ENCODE data around the gene MKNK2. TPM values are rescaled to one million over a fixed set of nuclear protein-coding genes. Genes with fewer than 3 reads are reported as not detected.

The MKNK2 gene
- total and polyA plus RNA-seq, 2 of the 13 experiments (the other 11 are each of a cell fraction or from before 2014, with no cell fraction given): 44.9 to 112 TPM

DNA sequence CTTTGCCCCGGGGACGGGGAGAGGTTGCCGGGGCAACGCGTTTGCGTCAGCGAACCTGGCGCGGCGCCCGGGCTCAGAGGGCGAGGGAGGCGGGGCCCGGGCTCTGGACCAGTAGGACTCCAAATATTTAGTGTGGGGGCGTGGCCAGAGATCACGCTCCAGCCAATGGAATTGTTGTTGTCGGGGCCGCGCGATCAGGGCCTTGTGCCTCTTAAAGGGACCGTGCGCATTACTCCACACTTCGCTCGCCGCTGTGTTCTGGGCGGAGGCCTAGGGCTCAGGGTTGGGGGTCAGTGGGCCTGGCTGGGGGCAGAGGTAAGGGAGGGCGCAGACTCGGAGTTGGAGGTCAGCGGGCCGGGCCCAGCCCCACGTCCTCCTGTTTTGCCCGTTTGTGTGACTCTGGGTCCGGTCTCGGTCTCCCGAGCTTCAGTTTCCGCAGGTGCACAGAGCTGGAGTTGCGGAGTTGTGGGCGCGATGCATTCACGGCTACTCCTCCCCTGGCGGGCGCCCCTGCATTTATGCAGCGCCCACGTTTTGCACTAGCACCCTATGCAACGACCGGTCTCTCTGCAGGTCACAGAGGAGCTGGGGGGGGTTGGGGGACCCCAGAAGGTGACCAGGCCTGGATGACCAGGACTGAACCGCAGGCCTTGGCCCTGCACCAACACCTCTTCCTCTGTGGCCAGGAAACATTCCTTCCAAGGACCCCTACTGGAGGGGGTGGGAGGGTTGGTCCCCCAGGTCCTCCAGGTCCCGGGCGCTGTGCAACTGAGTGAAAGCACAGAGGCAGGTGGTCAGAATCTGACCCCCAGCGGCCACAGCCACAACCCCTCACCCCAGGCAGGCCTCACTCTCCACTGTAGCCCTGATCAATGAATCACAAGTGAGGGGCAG lies 10.7 kb upstream of the MKNK2 start (continued):
- TF ChIP-seq, protein P1, sequence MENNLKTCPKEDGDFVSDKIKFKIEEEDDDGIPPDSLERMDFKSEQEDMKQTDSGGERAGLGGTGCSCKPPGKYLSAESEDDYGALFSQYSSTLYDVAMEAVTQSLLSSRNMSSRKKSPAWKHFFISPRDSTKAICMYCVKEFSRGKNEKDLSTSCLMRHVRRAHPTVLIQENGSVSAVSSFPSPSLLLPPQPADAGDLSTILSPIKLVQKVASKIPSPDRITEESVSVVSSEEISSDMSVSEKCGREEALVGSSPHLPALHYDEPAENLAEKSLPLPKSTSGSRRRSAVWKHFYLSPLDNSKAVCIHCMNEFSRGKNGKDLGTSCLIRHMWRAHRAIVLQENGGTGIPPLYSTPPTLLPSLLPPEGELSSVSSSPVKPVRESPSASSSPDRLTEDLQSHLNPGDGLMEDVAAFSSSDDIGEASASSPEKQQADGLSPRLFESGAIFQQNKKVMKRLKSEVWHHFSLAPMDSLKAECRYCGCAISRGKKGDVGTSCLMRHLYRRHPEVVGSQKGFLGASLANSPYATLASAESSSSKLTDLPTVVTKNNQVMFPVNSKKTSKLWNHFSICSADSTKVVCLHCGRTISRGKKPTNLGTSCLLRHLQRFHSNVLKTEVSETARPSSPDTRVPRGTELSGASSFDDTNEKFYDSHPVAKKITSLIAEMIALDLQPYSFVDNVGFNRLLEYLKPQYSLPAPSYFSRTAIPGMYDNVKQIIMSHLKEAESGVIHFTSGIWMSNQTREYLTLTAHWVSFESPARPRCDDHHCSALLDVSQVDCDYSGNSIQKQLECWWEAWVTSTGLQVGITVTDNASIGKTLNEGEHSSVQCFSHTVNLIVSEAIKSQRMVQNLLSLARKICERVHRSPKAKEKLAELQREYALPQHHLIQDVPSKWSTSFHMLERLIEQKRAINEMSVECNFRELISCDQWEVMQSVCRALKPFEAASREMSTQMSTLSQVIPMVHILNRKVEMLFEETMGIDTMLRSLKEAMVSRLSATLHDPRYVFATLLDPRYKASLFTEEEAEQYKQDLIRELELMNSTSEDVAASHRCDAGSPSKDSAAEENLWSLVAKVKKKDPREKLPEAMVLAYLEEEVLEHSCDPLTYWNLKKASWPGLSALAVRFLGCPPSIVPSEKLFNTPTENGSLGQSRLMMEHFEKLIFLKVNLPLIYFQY (CRISPR knock-in tag; IDR thresholded peaks at IDR 0.05; ENCODE audit: borderline replicate concordance): no peak
- TF ChIP-seq STAT5B (CRISPR knock-in tag; IDR thresholded peaks at IDR 0.05): 0 out of 2 replicates have a peak, but pooled peaks have one; percentile 47
- TF ChIP-seq ZNF33A (CRISPR knock-in tag; IDR thresholded peaks at IDR 0.05; ENCODE audit: borderline replicate concordance): no peak
- TF ChIP-seq, protein P2, sequence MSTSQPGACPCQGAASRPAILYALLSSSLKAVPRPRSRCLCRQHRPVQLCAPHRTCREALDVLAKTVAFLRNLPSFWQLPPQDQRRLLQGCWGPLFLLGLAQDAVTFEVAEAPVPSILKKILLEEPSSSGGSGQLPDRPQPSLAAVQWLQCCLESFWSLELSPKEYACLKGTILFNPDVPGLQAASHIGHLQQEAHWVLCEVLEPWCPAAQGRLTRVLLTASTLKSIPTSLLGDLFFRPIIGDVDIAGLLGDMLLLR (CRISPR knock-in tag; IDR thresholded peaks at IDR 0.05): peak; percentile 60
- no peak for TF ChIP-seq JUNB (CRISPR knock-in tag; IDR thresholded peaks at IDR 0.05; ENCODE audit: borderline replicate concordance)
- TF ChIP-seq YEATS2 (CRISPR knock-in tag; IDR thresholded peaks at IDR 0.05; ENCODE audit: borderline replicate concordance): peak; percentile 32; the same call in 1 of the 2 replicates
- TF ChIP-seq, protein P3, sequence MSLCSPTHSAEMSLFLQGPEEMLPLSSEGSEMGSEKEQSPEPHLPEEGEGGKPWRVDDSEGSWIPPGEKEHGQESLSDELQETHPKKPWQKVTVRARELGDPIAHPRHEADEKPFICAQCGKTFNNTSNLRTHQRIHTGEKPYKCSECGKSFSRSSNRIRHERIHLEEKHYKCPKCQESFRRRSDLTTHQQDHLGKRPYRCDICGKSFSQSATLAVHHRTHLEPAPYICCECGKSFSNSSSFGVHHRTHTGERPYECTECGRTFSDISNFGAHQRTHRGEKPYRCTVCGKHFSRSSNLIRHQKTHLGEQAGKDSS (CRISPR knock-in tag; IDR thresholded peaks at IDR 0.05; ENCODE audit: borderline replicate concordance, low read depth): no peak; the same call in none of the 2 replicates
- TF ChIP-seq PCBP2 (optimal IDR thresholded peaks at IDR 0.05; ENCODE audit: low read depth, low read length, poor library complexity, severe bottlenecking): no peak
- TF ChIP-seq, protein P4, sequence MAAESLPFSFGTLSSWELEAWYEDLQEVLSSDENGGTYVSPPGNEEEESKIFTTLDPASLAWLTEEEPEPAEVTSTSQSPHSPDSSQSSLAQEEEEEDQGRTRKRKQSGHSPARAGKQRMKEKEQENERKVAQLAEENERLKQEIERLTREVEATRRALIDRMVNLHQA (CRISPR knock-in tag; IDR thresholded peaks at IDR 0.05): no peak
- TF ChIP-seq, protein P5, sequence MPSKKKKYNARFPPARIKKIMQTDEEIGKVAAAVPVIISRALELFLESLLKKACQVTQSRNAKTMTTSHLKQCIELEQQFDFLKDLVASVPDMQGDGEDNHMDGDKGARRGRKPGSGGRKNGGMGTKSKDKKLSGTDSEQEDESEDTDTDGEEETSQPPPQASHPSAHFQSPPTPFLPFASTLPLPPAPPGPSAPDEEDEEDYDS (CRISPR knock-in tag; IDR thresholded peaks at IDR 0.05): peak; percentile 94
- TF ChIP-seq IRX3 (CRISPR knock-in tag; IDR thresholded peaks at IDR 0.05; ENCODE audit: borderline replicate concordance, low read depth): peak; percentile 60; the same call in 1 of the 2 replicates
- no peak for TF ChIP-seq TAF15 (IDR thresholded peaks at IDR 0.05; ENCODE audit: low read depth, low read length, poor library complexity, severe bottlenecking)
- no peak for TF ChIP-seq ATRX (CRISPR knock-in tag; IDR thresholded peaks at IDR 0.05; ENCODE audit: borderline replicate concordance)
- TF ChIP-seq RAD51 (IDR thresholded peaks at IDR 0.05; ENCODE audit: borderline replicate concordance): no peak
- peak; percentile 44; the same call in 1 of the 2 replicates for TF ChIP-seq TMF1 (CRISPR knock-in tag; IDR thresholded peaks at IDR 0.05; ENCODE audit: low read depth)
- TF ChIP-seq, protein P6, sequence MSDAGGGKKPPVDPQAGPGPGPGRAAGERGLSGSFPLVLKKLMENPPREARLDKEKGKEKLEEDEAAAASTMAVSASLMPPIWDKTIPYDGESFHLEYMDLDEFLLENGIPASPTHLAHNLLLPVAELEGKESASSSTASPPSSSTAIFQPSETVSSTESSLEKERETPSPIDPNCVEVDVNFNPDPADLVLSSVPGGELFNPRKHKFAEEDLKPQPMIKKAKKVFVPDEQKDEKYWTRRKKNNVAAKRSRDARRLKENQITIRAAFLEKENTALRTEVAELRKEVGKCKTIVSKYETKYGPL (CRISPR knock-in tag; IDR thresholded peaks at IDR 0.05): no peak
- TF ChIP-seq ZMYM3 (CRISPR knock-in tag; IDR thresholded peaks at IDR 0.05): peak; percentile 82
- peak; percentile 72; the same call in 1 of the 2 replicates for TF ChIP-seq ZNF737 (CRISPR knock-in tag; IDR thresholded peaks at IDR 0.05; ENCODE audit: borderline replicate concordance)
- TF ChIP-seq HMGA1 (CRISPR knock-in tag; conservative IDR thresholded peaks at IDR 0.05): no peak
- TF ChIP-seq, protein P7, sequence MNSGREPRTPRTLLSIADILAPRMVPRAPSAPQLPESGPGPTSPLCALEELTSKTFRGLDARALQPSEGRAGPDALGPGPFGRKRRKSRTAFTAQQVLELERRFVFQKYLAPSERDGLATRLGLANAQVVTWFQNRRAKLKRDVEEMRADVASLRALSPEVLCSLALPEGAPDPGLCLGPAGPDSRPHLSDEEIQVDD (CRISPR knock-in tag; IDR thresholded peaks at IDR 0.05; ENCODE audit: borderline replicate concordance): no peak

All from HepG2 (cell line).